ENCODE data around the gene POLR2H.
A peak's percentile ranks its signal among the peaks of the same experiment; 100 is the strongest.

POLR2H gene

DNA sequence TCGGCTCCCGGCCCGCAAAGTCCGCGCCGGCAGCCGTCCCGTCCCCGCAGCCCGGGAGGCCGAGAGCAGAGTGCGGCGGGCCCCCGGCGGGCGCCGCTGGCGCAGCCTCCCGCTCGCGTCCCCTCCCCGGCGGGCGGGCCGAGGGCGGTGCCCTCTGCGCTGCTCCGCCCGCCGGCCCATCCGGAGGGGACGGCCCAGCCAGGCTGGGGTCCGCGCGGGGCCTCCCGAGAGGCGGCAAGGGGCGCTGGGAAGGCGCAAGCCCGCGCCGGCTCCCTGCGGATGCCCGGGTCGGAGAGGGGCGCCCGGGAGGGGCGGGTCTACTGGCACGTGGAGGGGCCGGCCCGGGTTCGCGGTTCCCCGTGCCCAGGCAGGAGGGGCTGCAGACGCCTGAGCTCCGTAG, at the start of gene POLR2H, which contains the start of gene CLCN2:
Gene POLR2H, plus strand, starts transcription at position 179 of the 400 bp plus-strand sequence. CDS start 1,783 bp downstream, outside the sequence.
Gene CLCN2, minus strand, starts transcription at position 74 of the 400 bp plus-strand sequence. CDS start 126 bp downstream, outside the sequence.
- peak; percentile 20 for DNase-seq

DNA sequence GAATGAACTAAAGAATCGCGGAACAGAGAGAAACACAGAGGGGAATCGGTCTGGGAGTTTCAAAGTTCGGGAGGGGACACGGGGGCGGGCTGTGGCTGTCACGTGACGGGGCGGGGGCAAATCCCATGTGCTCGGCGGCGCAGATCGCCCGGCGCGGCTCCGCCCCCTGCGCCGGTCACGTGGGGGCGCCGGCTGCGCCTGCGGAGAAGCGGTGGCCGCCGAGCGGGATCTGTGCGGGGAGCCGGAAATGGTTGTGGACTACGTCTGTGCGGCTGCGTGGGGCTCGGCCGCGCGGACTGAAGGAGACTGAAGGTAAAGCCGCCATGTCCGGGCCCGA, 47.2 kb upstream of the POLR2H start, which contains the start of gene EIF4G1:
Gene EIF4G1, plus strand, starts transcription at position 244 of the 337 bp plus-strand sequence. CDS start 1,191 bp downstream, outside the sequence.
- peak; percentile 90 for DNase-seq

DNA sequence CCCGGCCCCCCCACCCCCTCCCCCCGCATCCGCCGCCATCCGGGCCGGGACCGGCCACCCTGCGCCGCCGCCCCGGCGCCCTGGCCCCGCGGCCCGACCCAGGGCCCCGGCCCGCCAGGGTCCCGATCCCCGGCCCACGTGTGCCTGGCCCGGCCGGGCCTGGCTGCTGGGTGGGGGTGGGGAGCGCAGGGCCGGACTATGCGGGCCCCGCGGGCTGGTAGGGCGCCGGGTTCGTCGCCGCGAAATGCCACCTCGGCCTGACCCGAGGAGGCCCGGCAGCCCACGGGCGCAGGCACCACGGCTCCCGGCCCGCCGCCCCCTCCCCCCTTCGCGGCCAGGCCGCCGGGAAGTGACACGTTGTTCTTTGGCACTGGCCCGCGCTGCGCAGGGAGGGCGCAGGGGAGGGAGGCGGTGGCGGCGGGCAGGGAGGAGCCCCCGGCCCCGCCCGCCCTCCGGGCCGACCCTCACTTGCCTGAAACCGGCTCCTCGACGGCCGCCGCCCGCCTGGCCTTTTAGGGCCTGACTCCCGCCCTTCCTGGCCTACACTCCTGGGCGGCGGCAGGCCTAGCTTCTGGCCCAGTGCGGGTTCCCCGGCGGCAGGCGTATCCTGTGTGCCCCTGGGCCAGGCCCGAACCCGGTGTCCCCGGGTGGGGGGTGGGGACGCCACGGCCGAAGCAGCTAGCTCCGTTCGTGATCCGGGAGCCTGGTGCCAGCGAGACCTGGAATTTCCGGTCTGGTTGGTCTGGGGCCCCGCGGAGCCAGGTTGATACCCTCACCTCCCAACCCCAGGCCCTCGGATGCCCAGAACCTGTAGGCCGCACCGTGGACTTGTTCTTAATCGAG, 46.6 kb upstream of the POLR2H start:
- peak; percentile 62 for DNase-seq

DNA sequence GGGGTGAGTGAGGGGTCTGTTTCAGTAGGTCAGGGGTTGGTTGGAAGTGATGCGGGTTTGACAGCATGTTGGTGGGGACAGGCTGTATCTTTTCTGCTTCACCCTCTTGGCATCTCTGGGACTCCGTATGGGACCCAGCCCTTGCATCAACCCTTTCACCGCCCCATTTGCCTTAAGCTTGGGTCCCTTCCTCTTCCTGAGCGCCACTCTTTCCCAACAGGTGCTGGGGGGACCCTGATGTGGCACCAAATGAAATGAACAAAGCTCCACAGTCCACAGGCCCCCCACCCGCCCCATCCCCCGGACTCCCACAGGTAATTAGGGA, 46.0 kb upstream of the POLR2H start:
- no peak for DNase-seq

DNA sequence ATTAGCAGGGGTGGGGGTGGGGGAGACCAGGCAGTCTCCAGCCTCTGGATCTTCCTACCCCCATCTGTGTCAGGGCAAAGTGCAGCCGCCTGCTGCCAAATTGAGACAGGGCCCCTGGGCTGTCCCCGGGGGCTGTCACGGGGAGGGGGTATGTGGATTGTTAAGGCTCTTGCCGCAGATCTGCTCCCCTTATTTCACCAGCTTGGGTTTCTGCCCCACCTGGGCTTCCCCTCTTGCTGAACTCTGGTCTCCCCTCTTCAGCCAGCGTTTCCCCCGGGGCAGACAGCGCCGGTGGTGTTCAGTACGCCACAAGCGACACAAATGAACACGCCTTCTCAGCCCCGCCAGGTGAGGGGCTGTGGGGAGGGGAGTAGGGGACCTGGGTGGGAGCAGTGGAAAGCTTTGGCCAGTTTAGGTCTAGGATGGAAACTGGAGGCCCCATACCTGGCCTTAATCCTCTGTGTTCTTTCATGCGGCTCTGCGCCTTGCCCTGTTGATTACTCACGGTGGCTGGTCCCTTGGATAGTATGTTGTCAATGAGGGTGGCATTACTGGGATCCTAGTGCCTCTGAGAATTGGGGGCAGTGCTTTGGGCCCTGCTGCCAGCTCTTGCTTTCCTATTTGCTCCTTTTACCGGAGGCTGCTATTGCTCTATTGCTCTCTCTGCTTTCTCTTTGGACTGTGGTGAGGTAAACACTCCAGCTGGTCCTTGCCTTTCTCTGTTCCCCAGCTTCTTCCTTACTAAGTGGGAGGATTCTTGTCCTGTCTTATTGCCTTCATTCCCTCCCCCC, 45.4 kb upstream of the POLR2H start:
- DNase-seq: no peak

DNA sequence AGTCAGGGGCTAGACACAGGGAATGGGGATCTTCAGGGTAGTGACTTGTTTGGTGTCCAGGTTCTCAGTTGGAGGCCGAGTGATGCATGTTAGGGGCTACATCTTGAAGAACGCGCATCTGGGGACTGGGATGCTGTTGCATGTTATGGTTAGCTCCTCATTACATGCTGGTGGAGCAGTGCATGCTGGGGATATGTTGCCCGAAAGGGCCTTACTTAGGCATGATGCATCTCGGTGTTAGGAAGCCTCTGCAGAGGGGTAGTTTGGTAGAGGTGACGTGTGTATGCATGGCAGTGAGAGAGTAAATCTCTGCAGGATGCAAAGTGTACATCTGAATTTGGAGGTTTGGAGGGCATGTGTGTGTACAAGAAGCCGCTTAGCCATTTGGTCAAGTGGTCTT, 44.7 kb upstream of the POLR2H start:
- no peak for DNase-seq

DNA sequence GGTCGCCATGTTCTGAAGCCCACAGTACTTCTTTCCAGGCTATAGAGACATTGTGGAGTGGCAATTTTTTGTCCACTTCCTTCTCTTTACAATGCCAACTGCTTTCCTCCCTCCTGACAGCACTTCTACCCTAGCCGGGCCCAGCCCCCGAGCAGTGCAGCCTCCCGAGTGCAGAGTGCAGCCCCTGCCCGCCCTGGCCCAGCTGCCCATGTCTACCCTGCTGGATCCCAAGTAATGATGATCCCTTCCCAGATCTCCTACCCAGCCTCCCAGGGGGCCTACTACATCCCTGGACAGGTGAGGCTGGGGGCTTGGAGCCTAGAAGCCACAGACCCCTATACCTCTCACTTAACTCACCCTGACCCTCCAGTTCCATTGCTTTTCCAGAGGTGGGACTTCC, 44.3 kb upstream of the POLR2H start:
- DNase-seq: no peak

DNA sequence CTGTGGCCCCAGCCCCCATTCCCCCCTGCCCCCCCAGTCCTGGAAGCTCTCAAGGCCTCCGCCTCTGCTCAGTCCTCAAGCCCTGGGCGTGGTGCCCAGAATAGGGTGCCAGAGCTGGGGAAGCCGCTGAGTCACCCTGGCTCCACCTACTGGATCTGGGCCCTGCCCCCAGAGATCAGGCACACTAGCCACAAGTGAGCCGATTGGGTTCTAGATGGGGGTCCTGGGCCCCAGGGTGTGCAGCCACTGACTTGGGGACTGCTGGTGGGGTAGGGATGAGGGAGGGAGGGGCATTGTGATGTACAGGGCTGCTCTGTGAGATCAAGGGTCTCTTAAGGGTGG, 41.4 kb upstream of the POLR2H start:
- peak; percentile 38 for DNase-seq

DNA sequence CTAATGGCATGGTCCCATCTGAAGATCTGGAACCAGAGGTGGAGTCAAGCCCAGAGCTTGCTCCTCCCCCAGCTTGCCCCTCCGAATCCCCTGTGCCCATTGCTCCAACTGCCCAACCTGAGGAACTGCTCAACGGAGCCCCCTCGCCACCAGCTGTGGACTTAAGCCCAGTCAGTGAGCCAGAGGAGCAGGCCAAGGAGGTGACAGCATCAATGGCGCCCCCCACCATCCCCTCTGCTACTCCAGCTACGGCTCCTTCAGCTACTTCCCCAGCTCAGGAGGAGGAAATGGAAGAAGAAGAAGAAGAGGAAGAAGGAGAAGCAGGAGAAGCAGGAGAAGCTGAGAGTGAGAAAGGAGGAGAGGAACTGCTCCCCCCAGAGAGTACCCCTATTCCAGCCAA, 39.8 kb upstream of the POLR2H start:
- DNase-seq: no peak

DNA sequence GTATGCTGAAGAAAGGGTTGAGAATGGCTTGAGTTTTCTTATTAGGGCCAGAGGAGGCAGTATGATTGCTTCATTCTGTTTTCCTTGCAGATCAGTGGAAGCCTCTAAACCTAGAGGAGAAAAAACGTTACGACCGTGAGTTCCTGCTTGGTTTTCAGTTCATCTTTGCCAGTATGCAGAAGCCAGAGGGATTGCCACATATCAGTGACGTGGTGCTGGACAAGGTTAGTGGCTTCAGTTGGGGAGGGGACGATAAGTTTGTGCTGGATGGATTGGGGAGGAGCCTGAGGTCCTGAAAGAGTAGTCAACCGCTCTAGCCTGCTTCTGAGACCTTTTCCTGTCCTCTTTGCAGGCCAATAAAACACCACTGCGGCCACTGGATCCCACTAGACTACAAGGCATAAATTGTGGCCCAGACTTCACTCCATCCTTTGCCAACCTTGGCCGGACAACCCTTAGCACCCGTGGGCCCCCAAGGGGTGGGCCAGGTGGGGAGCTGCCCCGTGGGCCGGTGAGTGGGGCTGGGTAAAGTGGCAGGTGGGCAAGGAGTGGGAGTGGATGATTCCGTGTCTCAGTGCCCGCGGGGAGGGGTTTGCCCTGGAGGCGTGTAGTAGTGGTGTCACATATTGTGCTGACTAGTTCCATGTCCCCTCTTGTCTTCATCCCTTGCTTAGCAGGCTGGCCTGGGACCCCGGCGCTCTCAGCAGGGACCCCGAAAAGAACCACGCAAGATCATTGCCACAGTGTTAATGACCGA, 38.6 kb upstream of the POLR2H start:
- DNase-seq: no peak

DNA sequence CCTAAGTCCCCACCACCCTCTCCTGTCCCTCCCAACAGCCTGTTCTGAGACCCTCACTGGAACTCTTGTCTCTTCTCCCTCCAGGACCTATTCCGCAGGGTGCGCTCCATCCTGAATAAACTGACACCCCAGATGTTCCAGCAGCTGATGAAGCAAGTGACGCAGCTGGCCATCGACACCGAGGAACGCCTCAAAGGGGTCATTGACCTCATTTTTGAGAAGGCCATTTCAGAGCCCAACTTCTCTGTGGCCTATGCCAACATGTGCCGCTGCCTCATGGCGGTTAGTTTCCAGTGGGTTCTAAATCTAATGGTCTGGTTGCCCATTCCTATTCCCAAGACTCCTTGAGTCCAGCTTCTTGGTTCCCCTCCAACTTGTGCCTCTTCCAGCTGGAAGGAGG, 37.8 kb upstream of the POLR2H start:
- DNase-seq: no peak

DNA sequence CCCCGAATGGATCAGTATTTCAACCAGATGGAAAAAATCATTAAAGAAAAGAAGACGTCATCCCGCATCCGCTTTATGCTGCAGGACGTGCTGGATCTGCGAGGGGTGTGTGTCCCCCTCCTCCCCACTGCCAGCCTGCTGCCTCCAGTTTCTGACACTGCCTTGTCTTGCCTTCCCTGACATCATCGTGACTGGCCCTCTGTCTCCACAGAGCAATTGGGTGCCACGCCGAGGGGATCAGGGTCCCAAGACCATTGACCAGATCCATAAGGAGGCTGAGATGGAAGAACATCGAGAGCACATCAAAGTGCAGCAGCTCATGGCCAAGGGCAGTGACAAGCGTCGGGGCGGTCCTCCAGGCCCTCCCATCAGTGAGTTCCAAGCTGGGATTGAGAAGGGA, 36.2 kb upstream of the POLR2H start:
- DNase-seq: no peak

DNA sequence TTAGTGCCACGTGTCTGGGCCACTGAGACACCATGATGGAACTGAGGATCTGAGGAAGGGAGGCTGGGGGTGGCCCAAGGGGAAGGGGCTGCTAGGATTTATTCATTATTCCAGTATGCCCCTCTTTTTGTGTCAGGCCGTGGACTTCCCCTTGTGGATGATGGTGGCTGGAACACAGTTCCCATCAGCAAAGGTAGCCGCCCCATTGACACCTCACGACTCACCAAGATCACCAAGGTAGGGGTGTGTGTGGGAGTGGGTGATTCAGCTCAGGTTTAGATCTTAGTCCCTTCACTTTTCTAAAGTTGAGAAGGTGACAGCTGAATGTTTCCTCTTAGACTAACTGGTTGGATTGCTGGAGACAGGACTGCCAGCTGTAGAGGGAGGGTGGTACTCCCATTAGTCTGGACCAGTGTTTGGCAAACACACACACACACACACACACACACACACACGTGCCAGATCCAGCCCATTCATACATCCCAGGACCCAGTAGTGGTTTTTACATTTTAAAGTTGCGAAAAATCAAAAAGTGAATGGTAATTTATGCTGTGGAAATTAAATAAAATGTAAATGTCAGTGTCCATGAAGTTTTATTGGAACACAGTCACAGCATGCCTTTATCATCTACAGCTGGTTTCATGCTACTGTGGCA, 35.7 kb upstream of the POLR2H start:
- no peak for DNase-seq

DNA sequence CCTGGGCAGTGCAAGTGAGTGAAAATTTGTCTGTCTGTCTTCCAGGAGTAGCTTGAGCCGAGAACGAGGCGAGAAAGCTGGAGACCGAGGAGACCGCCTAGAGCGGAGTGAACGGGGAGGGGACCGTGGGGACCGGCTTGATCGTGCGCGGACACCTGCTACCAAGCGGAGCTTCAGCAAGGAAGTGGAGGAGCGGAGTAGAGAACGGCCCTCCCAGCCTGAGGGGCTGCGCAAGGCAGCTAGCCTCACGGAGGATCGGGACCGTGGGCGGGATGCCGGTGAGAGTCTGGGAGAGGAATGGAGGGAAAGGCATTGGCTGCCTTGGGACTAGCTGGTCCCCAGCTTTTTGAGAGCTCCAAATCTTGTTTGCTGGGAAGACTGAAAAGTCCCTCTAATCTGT, 34.3 kb upstream of the POLR2H start:
- no peak for DNase-seq

DNA sequence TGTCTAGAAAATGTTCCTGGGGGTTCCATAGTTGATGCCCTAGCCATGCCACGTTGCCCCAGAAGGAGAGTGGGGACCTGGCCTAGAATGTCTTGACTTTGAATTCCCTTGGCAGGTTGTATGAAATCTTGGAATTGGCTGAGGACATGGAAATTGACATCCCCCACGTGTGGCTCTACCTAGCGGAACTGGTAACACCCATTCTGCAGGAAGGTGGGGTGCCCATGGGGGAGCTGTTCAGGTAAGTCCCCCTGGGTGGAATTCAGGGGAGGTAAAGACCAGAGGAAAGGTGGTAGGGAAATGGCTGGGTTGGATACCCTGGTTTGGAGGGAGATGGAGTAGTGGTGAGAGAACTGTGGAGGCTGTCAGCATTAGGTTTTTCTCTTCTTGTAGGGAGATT, 33.0 kb upstream of the POLR2H start:
- no peak for DNase-seq

DNA sequence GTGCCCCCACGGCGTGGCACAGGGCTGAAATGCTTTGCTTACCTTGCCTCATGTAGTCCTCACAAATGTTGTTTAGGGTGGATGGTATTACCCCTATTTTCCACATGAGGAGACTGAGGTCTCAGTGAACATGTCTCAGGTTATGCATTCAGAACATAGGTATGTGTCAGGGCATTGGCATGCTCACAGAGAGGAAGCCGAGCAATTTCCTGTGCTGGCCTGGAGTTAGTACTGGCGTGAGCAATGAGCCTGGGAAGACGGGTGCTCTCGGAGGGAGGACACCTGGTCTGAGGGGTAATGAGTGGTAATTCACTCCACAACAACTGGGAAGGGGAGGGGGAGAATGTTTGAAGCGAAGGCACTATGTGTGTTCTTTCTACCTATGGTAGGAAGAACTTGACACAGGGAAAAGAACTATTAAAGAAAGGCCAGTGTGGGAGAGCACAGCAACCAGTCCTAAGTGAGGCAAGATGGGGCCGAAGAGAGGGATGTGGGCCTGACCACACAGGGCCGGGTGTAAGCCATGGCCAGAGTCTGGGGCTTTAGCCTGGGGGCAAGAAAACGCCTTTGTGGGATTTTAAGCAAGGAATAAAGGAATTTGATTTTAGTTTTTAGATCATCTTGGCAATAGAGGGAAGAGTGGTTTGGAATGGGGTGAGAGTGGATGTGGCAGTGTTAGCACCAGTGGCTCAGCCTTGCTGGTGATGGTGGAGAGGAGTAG, 29.0 kb upstream of the POLR2H start:
- no peak for DNase-seq

DNA sequence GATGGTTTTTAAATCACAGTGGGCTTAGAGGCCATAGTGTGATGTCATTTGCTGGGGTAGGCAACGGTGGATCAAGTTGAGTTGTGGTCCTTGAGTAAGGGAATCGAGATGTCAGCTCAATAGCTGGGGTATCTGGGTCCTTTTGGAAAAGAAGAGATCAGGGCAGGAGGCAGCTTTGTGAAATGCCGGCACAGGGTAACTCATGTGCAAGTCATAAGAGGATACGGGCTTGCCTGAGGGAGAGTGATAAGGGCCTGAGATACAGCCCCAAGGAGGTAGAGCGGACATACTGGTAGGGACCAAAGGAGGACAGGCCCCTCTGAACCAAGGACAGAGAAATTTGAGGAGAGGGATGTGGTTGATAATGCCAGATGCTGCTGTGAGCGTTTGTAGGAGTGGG, 28.3 kb upstream of the POLR2H start:
- no peak for DNase-seq

DNA sequence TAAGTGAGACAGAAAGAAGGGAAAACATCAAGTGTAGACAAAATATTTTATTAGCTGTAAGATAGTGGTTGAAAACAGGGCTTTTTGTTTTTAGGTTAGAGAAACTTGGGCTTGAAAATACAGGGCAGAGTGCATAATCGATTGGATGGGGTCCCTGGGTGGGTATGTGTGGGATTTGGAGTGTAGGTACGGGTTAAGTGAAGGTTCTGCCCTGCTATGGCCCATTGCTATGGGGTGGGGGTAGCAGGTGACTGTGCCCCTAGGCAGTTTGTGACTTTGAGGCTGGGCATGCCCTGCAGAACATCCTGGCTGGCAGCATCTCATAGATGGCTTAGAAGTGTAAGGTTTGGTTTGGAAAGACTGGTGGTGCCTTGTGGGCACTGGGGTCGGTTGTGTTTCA, 27.8 kb upstream of the POLR2H start:
- no peak for DNase-seq

DNA sequence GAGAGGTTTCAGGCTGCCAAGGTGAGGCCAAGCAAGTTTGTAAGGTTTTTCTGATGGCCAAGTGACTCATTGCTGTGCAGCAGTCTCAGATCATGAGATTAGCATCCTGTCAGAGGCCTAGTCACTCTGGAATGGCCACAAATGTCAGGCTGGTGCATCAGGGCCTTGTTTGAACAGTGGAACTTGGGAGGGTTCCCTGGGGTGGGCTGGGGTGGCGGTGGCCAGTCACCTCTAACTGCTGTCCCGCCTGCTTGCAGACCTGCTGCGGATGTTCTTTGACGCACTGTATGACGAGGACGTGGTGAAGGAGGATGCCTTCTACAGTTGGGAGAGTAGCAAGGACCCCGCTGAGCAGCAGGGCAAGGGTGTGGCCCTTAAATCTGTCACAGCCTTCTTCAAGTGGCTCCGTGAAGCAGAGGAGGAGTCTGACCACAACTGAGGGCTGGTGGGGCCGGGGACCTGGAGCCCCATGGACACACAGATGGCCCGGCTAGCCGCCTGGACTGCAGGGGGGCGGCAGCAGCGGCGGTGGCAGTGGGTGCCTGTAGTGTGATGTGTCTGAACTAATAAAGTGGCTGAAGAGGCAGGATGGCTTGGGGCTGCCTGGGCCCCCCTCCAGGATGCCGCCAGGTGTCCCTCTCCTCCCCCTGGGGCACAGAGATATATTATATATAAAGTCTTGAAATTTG, 26.9 kb upstream of the POLR2H start:
- DNase-seq: peak; percentile 32

DNA sequence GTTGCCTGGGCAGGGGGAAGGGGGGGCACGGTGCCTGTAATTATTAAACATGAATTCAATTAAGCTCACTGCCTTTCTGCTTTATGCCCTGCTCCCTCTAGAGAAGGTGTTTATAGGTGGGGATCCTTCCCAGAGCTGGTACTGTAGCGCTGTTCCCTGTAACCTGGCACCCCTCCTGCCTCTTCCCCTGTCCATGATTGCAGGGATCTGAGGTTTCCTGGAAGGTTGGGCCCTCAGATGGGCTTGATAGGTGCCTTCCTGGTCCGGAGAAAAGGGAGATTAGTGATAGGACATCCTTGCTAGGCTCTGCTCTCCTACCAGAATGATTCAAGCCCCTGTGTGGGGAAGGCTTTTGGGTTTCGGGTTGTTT, 26.2 kb upstream of the POLR2H start:
- no peak for DNase-seq

DNA sequence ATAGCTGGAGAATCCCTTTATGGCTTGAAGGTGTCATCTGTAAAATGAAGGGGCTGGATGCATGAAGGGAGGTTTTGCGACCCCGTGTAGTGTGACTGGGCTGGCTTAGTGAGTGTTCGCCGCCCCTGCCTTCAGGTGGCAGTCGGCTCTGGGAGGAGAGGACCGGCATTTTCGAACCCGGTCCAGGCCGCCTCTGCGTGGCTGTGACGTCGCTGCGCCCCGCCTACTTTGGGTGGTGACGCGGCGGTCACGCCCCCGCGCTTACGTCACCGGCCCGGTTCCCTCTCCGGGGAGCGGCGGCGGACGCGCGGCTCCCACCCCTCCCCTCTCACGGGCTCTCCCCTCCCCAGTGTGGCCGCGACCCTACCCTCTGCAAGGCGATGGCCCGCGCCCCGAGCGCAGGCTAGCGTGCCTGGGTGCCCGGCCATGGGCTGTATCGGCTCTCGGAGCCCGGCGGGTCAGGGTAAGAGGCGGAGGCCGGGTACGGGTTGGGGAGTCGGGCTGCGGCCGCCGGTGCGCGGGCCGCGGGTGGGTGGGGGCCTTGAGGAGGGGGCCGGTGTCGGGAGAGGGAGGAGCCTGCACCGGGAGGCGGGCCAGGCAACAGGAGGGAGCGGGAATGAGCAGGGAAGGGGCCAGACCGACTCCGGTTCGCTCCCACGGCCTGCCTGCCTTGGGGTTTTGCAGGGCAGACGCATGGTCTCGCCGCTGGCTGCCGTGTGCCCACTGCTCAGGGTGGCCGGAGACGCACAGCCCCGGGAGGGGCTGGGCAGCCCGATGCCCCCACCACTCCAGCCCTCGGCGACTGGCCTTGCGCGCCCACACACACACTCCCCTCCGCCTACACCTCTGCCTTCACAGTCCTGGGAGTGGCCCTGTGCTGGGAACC, 25.6 kb upstream of the POLR2H start:
- DNase-seq: peak; percentile 89

Data from activated CD4-positive, alpha-beta T cell treated with anti-CD3 and anti-CD28 coated beads, Interleukin-2, amount 50 U/mL, for 1 hour (primary cell).